HG02970 (cell line): ENCODE results near the gene HIF1AN.
"Not testable (repeated sequence)": the region's sequence is repeated elsewhere in the genome, so short reads cannot be mapped to it uniquely, and the experiment has no call there.

Source experiments
- ATAC-seq: cut with Tn5 transposase; IDR thresholded peaks from one replicate; pipeline ENCODE4 v1.9.1; 2021; ENCODE audit warnings: mild to moderate bottlenecking, moderate library complexity, moderate number of reproducible peaks; ENCODE audit not compliant: unreplicated experiment, low FRiP score

The HIF1AN gene

GRCh38 chr10:100565206-100565985 is 29.7 kb downstream of the HIF1AN start:
- no peak for ATAC-seq

DNA sequence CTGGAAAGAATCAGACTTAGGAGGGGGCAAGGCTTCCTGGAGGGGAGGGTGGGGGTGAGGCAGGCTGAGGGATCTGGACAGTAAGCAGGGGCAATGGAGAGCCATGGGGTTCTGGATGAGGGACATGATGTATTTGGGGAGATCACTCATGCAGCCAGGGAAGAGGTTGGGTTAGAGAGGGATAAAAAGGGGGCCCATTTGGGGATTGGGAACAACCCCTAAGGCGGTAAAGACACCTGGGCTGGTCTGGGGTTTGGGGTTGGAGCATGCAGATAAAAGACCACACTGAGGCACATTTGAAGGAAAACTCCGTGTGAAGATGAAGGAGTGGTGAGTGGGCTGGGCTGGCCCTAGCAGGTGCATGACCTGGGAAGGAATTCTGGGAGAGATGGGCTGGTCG is 30.8 kb downstream of the HIF1AN start:
- ATAC-seq, result no peak

DNA sequence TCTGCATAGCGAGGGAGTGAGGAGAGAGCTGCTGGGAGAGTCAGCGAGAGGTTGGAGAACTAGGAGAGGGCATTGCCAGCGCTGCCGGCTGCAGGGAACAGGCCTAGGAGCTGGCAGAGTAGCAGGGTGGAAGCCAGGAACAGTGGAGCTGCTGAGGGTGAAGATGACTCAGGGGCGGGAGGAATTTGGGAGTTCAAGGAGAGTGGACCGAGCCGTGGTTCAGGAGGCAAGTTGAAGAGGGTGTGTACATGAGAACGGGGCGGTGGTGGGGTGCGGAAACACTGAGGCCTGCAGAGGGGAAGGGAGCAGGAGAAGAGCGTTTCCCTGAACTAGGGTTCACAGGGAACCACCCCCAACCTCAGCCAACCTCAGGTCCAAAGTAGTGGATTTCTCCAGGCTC is 31.5 kb downstream of the HIF1AN start:
- no peak for ATAC-seq

DNA sequence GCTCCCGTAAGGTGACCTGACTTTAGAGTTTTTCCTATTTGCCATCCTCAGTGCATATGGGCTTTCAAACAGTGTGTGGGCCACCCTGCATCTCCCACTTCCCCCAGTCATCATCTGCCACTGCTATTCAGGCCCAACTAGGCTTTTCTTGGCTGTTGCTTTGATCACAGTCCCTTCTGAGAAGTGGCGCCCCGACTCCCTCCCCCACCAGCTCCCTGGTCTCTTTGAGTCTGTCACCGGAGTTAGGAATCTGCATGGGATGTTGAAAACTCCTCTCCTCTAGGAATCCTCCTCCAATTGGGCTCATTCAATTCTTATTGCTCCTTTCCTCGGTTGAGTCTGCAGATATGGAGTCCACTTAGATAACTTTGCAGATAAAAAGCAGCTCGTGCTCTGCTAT is 32.1 kb downstream of the HIF1AN start:
- no peak for ATAC-seq

- ATAC-seq, result no peak
These were observed 33.2 kb downstream of the HIF1AN start for GRCh38 chr10:100568912-100569311.

DNA sequence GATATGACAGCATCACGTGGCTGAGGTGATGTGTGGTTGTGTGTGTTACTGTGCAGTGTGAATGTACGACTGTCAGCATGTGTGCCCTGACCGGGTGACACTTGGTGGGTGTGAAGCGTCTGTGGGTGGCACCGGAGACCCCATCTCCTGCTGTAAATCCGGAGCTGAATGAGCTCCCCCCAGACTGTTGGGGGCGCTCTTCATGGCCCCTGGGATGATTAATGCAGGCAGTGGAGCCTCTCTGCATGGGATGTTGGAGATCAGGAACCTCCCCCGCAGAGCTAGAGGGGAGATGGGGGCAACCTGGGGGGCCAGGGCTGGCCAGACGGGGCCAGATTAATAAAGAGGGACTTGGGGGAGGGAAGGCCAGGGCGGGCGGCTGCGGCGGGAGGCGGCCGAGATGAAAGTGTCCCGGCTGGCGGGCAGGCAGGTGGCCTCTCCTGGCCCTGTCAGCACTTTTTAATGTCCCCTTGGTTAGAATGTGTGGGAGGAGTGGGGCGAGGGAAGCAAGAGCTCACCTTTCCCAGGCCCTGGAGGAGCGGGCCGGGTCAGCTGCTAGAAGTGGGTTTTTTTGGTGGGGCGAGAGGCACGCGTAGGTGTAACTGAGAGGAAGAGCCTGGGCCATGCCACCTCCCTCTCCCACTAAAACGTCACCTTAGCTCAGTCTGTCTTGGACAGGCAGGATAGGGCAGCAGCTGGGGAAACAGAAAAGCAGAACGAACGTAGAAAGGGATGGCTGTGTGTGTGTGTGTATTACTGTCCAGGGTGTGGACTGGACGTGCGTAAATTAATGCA is 34.1 kb downstream of the HIF1AN start:
- no peak for ATAC-seq

DNA sequence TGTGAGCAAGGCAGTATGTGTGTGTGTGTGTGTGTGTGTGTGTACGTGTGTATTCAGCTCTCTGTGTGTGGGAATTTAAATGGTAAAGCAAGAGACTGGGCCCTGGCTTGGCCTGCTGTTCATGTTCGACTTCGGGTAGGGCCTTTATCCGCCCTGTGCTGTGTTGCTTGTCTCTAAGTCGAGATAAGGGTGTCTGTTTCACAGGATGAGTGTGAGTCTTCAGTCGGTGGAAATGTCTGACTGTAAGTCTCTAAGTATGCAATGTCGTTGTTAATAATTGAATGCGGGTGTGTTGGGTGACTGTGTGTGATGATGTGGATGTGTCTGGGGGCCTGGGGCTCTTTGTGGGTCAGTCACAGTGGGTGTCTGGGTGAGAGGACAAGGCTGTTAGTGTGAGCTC is 34.8 kb downstream of the HIF1AN start:
- no peak for ATAC-seq

DNA sequence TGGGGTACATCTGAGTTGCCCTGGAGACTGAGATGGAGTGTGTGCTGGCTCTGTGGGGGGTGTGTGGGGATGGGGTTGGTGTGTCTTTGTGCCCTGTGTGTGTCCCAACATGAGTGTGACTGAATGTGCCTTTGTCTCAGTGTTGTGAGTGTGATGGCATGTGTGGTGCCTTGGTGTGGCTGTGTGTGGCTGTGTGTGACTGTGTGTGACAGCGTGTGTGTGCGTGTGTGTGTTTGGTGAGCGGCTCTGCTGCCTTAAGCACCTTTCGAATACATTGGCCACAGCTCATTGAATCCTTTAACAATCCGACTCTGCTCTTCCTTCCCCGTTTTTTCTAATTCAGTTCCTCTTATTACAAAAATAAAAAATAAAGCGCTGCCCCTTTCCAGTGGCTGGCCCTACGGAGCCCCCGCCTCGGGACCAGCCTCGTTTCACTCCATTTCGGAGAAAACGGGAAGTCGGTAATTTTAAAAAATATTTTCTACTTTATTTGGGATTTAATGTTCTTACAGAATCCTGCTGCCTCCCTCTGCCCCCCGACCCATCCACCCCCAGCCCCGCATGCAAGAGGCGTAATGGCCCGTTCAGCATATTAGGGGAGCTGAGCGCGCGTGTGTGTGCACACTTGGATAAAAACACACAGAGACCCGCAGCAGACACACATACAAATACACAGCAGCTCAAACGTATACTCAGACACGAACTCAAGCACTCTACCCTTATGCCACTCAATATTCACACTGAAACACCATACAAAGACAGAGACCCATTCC is 35.5 kb downstream of the HIF1AN start:
- no peak for ATAC-seq

- not testable (repeated sequence) for ATAC-seq
These were observed 39.4 kb downstream of the HIF1AN start for GRCh38 chr10:100575146-100575545.

DNA sequence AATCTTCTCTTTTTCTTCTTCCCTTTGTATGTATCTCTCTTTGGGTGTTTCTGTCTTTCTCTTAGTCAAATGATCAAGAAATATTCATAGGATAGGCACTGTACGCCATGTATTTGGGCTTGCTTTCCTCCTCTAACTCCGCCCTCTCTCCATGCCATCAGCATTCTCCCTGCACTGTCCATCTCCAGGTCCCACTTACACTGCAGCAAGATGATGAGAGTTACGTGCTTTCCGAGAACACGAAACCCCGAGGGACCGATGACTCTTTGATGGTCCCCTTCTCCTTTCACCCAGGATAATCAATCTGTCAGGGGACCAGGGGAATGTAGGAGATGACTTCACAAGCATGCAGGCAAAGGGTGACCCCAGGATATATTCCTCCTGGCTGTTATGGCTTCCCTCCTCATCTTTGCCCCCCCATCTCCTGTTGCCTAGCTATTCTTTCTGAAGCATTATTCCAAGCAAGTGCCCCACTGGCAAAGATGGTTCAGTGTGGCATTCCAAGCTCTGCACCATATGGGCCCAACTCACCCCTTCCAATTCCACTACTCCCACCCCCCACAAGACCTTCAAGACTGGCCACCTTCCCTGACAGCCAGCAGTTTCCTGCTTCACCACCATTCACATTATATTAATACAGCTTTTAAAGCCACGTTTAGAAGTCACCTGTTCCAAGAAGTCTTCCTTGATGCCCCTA is 40.0 kb downstream of the HIF1AN start:
- no peak for ATAC-seq

GRCh38 chr10:100576282-100576635 is 40.5 kb downstream of the HIF1AN start:
- no peak for ATAC-seq

GRCh38 chr10:100579261-100580090 is 43.7 kb downstream of the HIF1AN start:
- no peak for ATAC-seq

- no peak for ATAC-seq
These were observed 51.2 kb downstream of the HIF1AN start for GRCh38 chr10:100586959-100587358.

- no peak for ATAC-seq
These were observed 62.4 kb downstream of the HIF1AN start for GRCh38 chr10:100598166-100598565.

DNA sequence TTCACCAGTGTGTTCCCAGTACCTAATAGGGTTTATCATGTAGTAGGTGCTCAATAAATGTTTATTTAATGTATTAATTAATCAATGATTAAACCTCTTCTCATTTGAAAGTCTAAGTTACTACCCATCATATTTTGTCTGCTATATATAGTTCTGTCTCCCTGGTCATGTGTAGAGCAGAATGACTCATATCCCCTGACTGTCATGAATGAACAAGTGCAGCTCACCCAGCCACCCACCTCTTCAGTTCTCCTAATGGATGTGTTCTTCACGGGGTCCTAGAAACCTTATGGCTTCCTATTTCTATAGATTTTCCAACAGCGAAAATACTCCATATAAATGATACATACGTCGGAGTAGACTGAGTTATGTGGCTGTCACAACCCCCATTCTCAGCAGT is 64.5 kb downstream of the HIF1AN start:
- no peak for ATAC-seq

DNA sequence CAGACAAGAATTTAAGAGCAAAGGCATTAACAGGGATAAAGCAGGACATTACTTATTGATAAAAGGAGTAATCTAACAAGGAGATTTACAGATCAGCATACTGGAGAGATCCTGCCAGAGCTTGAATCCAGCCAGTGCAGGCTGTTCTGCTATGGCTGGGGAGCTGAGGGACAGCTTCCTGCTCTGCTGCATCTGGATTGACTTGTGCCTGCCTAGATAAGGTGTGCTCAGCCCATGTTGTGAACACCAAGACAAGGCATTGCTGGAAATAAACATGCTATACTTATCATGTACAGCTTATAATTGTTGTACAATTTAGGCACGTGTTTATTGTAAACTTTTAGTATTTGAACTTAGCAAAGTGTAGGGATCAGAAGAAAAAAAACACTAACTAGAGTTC is 71.7 kb downstream of the HIF1AN start:
- ATAC-seq, result no peak
